ENCODE results near the gene NAV2.

The NAV2 gene

DNA sequence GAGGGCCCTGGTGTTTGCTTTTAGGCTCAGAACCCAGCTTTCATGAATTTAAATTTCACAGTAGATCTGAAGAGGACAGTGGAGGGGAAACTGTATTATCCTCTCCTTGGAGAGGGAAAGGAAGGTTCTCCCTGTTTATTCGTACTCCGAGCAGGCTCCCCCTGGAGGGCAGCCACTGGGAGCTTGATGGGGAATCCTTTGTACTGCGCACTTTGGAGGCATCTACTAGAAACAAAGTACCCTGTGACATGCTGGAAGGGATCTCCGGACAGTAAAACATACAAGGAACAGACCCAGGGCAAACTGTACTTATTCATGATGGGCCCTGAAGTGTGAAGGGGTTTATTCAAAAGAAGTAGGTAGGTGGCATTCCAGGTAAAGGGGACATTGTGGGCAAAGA is 27.2 kb downstream of the NAV2 start:
- no peak for DNase-seq (ENCODE audit: low spot score in 2 of 2)
- no peak overlapping the region for H3K27ac Mint-ChIP-seq
- no peak for ATAC-seq
- no peaks in the 10 kb centered on the region for H3K9me3 Mint-ChIP-seq
- no peaks in the 10 kb centered on the region for H3K36me3 Mint-ChIP-seq
- no peaks in the 10 kb centered on the region for H3K4me1 Mint-ChIP-seq
- H3K4me3 Mint-ChIP-seq = no peak overlapping the region

DNA sequence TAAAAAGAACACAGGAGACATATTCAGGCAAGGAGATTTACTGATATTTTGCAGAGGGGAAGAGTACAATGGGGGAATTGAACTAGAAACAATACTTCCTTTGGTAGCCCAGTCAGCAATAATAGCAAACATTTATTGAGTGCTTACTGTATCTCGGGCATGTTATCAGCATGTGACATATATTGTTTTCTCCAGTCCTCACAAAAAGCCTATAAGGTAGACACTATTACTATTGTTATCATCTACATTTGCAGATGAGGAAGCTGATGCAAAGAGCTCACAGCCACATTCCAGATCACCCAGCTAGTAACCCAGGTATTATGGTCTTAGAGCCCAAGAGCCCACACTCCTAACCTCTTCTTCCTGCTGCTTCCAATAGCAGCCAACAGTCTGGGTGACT is 27.9 kb downstream of the NAV2 start:
- no peaks in the 10 kb centered on the region for H3K36me3 Mint-ChIP-seq
- H3K27ac Mint-ChIP-seq = no peak overlapping the region
- DNase-seq (ENCODE audit: low spot score in 2 of 2) = no peak
- H3K4me1 Mint-ChIP-seq = no peaks in the 10 kb centered on the region
- H3K9me3 Mint-ChIP-seq = no peaks in the 10 kb centered on the region
- H3K4me3 Mint-ChIP-seq = no peak overlapping the region
- no peak for ATAC-seq

DNA sequence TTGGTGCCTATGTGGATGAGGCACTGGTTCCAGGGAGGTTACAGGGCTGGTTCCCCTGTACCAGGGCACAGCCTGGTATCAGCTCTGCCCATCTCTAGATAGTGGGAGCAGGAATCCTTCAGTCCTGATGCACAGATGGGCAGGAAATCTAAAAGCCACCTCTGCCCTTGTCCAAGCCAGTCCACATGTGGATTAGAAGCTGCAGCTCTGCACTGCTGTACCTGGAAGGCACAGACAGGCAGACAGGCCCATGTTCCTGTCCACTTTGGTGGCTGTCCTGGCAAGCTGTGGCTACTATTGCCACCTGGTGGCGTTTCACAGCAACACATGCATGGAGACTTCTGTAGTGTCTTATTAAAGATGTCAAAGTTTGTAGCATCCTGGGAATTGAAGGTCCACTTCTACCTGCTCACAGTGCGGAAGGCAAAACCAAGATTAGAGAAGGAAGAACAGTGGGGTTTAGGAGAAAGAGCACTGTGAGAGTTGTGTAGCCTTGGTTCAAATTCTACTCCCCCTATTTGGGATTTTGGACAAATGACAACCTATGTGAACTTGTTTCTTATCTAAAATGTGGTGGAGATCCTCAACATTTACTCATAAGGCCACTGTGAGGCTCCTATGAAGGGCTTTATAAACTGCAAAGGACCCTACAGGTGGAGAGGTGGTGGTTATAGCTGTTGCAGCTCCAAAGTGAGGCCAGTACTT is 30.1 kb downstream of the NAV2 start:
- ATAC-seq (peak; percentile 78), DNase-seq (ENCODE audit: low spot score in 2 of 2) (peak; percentile 55 to 79)
- no peaks in the 10 kb centered on the region for H3K4me1 Mint-ChIP-seq
- no peak overlapping the region for H3K4me3 Mint-ChIP-seq
- no peaks in the 10 kb centered on the region for H3K9me3 Mint-ChIP-seq
- H3K27ac Mint-ChIP-seq = no peak overlapping the region
- H3K36me3 Mint-ChIP-seq = no peaks in the 10 kb centered on the region

DNA sequence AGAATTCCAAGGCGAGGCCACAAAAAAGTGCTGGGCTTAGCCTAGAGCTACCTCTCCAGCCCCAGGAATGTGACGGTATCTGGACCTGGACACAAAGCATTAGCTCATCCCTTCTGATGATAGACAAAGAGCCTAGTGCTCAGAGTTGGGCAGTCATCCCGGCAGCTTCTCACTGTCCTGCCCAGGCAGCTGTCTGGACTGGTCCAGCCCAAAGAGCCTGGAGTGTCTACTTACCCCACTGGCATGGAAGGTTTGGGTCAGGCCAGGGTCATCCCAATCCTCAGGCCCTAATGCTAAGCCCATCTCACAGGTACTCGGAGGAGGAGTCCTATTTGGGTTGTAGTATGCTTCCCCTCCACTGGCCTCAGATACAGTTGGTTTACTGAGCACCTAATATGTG is 31.0 kb downstream of the NAV2 start:
- H3K4me1 Mint-ChIP-seq = no peaks in the 10 kb centered on the region
- ATAC-seq (no peak), DNase-seq (ENCODE audit: low spot score in 2 of 2) (no peak)
- no peak overlapping the region for H3K4me3 Mint-ChIP-seq
- H3K9me3 Mint-ChIP-seq = no peaks in the 10 kb centered on the region
- no peak overlapping the region for H3K27ac Mint-ChIP-seq
- H3K36me3 Mint-ChIP-seq = no peaks in the 10 kb centered on the region

DNA sequence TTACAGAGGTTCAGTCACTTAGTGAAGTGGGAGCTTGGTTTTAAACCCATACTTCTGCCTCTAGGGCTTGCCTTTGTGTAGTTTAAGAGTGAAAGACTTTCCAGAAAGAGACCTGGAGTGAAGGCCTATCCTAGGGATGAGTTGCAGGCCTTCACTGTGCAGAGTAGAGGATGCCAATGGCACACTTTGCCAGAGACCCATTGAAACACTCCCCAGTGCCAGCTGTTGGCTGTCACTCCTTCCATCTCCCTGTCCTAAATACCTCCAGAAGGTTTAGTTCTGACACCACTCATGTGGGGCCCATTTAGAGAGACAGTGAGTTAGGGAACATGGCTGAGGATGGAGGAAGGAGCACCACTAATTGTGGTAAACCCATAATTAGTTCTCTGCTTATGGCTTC is 31.5 kb downstream of the NAV2 start:
- Mint-ChIP-seq H3K4me3 (no peak overlapping the region), H3K27ac (no peak overlapping the region), H3K4me1 (no peaks in the 10 kb centered on the region), H3K36me3 (no peaks in the 10 kb centered on the region), H3K9me3 (no peaks in the 10 kb centered on the region)
- ATAC-seq (no peak), DNase-seq (ENCODE audit: low spot score in 2 of 2) (no peak)

DNA sequence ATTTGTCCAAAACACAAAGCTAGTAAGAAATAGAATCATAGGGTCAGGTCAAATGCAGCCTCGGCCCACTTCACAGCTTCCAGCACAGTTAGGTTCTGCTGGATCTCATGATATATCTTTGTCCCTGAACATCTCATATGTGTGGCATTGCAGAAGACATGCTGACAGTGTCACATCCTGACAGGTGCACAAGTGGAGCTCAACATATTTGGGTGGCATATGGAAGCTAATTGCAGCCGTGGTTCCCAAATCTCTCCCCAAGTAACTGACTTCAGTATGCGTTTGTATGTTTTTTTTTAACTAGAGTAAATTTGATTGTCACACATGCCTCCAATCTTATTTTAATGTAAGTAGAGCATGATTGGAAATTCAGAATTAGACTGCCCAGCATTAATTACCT is 33.4 kb downstream of the NAV2 start:
- DNase-seq (ENCODE audit: low spot score in 2 of 2) (no peak), ATAC-seq (no peak)
- Mint-ChIP-seq H3K4me3 (no peak overlapping the region), H3K4me1 (no peaks in the 10 kb centered on the region), H3K9me3 (no peaks in the 10 kb centered on the region), H3K36me3 (no peaks in the 10 kb centered on the region), H3K27ac (no peak overlapping the region)

DNA sequence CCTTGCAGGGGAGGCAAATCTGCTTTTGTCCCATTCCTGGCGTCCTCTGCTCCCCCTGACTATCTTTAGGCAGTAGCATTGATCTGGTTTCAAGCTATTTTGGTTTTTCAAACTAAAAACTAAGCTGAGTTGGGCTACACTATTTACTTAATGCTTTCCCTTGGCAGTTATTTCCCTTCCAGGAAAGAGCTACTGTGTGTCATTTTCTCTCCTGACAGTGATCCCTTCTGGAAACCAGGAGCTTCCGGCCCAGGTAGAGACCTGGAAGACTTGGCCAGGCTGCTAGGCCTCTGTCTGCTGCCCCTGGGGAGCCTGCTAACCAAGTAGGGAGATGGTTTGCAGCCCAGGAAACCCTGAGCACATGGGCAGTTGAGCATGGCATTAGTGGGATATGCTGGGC is 35.0 kb downstream of the NAV2 start:
- Mint-ChIP-seq H3K4me3 (no peak overlapping the region), H3K36me3 (no peaks in the 10 kb centered on the region), H3K27ac (no peak overlapping the region), H3K4me1 (no peaks in the 10 kb centered on the region), H3K9me3 (no peaks in the 10 kb centered on the region)
- DNase-seq (ENCODE audit: low spot score in 2 of 2) (no peak), ATAC-seq (no peak)

DNA sequence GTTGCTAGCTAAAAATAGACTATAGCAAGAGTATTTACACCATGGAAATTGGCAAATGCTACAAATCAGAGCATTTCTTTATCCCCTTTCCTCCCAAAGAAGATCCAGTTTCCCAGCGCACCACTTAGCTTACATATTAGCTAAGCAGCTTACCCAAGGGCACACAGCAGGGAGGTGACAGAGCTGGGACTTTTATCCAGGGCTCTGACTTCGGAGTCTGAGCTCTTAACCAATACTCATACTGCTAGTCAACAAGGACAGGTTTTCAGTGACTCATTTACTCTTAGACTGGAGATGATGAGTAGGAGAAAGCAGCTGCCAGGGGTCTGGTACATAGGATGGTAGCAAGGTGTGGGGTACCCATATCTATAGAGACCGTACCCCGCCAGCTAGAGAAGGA is 38.4 kb downstream of the NAV2 start:
- Mint-ChIP-seq H3K9me3 (no peaks in the 10 kb centered on the region), H3K27ac (no peak overlapping the region), H3K4me1 (no peaks in the 10 kb centered on the region), H3K4me3 (no peak overlapping the region), H3K36me3 (no peaks in the 10 kb centered on the region)
- DNase-seq (ENCODE audit: low spot score in 2 of 2) (no peak), ATAC-seq (peak; percentile 34)

DNA sequence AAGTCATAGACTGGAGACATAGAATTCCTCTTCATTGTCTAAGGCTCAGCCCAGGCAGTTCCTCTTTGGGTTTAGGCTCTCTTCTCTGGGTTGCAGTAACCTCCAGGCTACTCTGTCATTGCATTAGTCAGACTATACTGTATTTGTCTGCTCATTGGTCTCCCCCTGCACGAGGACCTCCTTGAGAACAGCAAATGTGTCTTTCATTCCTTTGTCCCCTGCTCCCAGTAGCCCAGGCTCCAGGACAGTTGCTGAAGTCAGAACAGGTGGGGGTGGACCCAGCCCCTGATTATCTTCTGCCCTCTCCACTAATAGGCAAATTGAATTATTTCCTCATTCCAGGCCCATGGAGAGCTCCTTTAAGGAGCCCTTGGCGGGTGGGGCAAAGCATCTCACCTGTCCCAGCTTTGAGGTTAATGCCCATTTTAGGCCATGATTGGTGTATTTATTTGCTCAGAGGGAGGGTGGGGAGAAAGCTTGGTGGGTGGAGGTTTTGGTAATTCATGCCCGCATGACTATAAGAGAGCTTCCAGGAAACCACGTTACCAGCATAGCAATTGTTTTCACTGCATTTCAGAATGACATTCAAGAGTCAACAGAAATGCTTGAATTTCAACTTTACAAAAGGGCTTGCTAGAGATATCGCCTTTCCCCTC is 40.9 kb downstream of the NAV2 start:
- Mint-ChIP-seq H3K36me3 (no peaks in the 10 kb centered on the region), H3K4me3 (no peak overlapping the region), H3K4me1 (no peaks in the 10 kb centered on the region), H3K9me3 (no peaks in the 10 kb centered on the region), H3K27ac (no peak overlapping the region)
- no peak for DNase-seq (ENCODE audit: low spot score in 2 of 2)
- no peak for ATAC-seq

DNA sequence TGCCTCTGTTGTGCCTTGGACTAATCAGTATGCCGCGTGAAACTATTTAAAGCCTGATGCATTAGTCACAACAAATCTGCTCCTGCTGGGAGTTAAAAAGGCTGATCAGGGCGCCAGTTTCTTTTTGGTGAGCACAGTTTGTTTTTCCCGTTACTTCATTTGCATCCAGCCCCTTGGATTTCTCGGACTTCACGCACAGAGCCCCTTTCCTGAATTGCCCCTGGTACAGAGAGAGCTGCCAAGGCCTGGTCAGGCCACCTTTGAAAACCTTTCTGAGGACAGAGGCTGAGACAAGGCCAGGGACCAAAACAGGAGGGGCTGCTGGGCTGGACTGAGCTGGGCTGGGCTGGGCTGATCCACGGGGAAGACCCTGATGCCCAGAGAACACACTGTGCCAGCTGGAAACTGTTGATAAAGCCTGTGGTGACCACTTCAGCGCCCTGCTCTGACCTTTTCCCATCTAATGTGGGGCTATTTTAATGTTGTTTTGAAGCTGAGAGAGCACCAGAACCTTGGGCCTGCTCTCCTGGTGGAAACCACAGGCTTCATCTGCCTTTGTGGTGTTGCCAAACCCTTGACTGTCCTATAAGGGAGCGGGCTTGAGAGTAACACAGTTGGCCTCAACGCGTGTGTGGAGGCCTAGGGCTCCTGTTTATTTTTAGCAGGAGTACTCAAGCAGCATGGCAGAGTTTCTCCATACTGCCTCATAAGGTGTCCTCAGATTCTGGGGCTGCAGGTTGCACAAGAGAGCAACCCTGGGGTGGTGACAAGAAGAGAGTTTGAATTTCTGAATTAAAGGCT is 44.2 kb downstream of the NAV2 start:
- Mint-ChIP-seq H3K9me3 (no peaks in the 10 kb centered on the region), H3K4me3 (no peak overlapping the region), H3K27ac (no peak overlapping the region), H3K4me1 (no peaks in the 10 kb centered on the region), H3K36me3 (no peaks in the 10 kb centered on the region)
- no peak for ATAC-seq
- DNase-seq (ENCODE audit: low spot score in 2 of 2) = no peak

DNA sequence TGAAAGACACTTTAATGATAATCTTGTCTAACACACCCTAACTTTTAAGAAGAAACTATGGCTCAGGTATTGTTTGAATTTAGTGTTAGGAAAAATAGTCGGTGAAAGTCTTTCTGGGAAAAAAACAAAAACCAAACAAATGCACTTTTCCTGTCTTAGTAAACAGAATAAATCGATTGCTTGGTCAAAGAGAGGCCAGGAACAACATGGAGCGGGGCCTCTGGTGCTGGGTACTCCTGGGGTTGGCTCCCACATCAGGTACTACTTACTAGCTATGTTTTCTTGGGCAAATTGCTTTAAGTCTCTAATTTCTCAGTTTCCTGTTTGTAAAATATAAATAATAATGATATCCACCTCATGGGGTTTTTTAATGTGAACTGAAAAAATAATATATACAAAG is 46.8 kb downstream of the NAV2 start:
- Mint-ChIP-seq H3K9me3 (no peaks in the 10 kb centered on the region), H3K4me1 (no peaks in the 10 kb centered on the region), H3K27ac (no peak overlapping the region), H3K36me3 (no peaks in the 10 kb centered on the region), H3K4me3 (no peak overlapping the region)
- ATAC-seq = no peak
- DNase-seq (ENCODE audit: low spot score in 2 of 2) = no peak

DNA sequence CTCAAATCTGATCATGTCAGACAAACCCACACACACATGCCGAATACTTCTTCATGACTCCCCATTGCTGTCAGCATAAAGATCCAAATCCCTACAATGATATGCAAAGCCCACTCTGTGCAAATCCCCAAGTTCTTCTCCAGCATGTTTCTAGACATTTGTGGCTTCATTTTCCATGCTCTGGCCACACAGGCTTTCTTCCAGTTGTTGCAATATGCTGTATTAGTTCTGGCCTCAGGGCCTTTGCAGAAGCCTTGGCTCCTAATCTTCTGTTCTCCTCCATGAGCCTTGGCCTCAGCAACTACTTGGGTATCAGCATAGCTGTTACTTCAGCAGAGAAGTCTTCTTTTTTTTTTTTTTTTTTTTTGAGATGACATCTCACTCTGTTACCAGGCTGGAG is 49.6 kb downstream of the NAV2 start:
- H3K4me3 Mint-ChIP-seq = no peak overlapping the region
- ATAC-seq (no peak), DNase-seq (ENCODE audit: low spot score in 2 of 2) (no peak)
- H3K4me1 Mint-ChIP-seq = no peaks in the 10 kb centered on the region
- H3K36me3 Mint-ChIP-seq = no peaks in the 10 kb centered on the region
- no peak overlapping the region for H3K27ac Mint-ChIP-seq
- H3K9me3 Mint-ChIP-seq = no peaks in the 10 kb centered on the region

DNA sequence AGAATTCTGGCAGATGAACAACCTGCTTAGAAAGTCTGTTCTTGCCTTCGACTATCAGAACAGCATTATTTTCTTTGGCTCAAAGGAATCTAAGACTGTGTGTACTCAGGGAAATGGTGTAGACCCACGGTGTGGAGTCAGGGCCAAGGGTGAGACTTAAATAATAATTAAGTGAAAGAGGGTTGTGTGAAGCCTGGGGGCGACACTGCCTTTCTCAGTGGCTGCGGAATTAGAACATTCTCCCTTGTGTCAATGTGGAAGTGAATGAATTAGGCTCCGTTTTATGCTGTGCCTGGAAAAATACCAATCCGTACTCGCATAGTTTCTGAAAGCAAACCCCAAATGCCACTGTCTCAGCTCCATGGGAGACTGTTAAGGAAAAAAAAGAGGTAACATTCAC is 50.7 kb downstream of the NAV2 start:
- H3K9me3 Mint-ChIP-seq = no peaks in the 10 kb centered on the region
- no peaks in the 10 kb centered on the region for H3K36me3 Mint-ChIP-seq
- no peak overlapping the region for H3K27ac Mint-ChIP-seq
- ATAC-seq (no peak), DNase-seq (ENCODE audit: low spot score in 2 of 2) (no peak)
- H3K4me3 Mint-ChIP-seq = no peak overlapping the region
- H3K4me1 Mint-ChIP-seq = no peaks in the 10 kb centered on the region

DNA sequence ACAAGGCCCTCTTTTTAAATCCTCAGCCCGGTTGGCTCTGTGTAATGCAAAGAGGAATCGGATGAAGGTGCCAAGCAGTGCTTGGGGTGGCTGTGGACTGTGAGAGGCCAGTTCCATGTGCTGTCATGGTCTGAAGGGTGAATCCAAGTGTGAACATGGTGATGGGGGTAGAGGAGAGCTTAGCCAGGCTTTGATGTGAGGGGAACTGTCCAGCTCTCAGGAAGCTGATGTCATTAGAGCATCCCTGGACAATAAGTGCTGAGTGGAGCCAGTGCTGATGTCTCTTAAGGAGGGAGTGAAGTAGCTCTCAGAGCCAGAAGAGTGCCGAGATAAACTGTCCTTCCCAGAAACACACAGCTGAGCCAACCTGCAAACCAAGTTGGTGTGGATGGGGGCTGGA is 53.6 kb downstream of the NAV2 start:
- no peak overlapping the region for H3K4me3 Mint-ChIP-seq
- no peaks in the 10 kb centered on the region for H3K36me3 Mint-ChIP-seq
- no peaks in the 10 kb centered on the region for H3K9me3 Mint-ChIP-seq
- no peak for ATAC-seq
- no peak overlapping the region for H3K27ac Mint-ChIP-seq
- H3K4me1 Mint-ChIP-seq = no peaks in the 10 kb centered on the region
- DNase-seq (ENCODE audit: low spot score in 2 of 2) = no peak

DNA sequence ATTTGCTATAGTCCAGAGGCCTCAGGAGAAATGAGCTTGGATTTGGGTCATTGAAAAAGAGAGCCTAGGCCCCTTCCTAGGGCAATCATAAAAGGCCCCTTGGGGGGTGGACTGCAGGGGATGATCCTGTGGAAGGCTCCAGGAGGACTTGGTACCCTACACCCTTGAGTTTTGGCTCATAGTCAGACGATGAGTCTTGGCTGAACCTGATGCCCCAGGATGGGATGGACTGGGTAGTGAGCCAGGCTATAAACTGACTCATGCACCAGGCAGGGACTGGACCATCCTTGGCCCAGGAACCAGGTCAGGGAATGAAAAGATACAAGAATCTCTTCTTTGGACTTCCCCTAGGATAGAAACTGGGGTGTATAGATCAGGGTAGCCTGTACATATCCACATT is 54.2 kb downstream of the NAV2 start:
- H3K27ac Mint-ChIP-seq = no peak overlapping the region
- H3K9me3 Mint-ChIP-seq = no peaks in the 10 kb centered on the region
- no peaks in the 10 kb centered on the region for H3K4me1 Mint-ChIP-seq
- DNase-seq (ENCODE audit: low spot score in 2 of 2) (no peak), ATAC-seq (no peak)
- no peak overlapping the region for H3K4me3 Mint-ChIP-seq
- no peaks in the 10 kb centered on the region for H3K36me3 Mint-ChIP-seq

DNA sequence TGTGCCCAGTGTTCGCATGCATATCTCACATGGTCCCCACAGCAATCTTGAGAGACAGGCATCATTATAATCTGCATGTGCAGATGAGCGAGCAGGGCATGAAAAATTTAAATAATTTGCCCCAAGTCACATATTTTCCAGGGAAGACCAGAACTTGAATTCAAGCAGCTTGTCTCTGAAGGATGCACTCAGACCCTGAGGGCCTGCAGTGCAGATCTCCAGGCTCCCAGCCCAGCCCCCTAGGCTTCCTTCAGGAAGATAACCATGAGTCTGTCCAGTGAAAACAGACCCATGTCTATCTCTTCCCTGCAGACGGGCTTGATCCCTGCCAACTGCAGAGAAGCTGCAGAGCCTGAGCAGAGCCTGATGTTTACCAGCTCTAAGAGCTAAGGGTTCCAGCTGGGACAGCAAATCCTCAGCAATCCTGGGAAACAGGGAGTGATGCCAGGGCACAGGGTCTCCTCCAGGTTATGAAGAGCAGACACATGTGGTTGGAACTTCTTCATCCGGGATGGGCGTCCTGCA is 55.1 kb downstream of the NAV2 start:
- no peak overlapping the region for H3K27ac Mint-ChIP-seq
- no peaks in the 10 kb centered on the region for H3K4me1 Mint-ChIP-seq
- no peak overlapping the region for H3K4me3 Mint-ChIP-seq
- no peaks in the 10 kb centered on the region for H3K9me3 Mint-ChIP-seq
- ATAC-seq (no peak), DNase-seq (ENCODE audit: low spot score in 2 of 2) (no peak)
- no peaks in the 10 kb centered on the region for H3K36me3 Mint-ChIP-seq
